ENCODE results near the gene MAOA.

MAOA gene

GRCh38 chrX:43744284-43744683, 88.2 kb downstream of the MAOA start:
- Histone ChIP-seq H2AFZ (ENCODE audit: low read length) (no peak overlapping the region), H3K36me3 (replicated peaks; ENCODE audit: insufficient read depth, low read length) (no peaks in the 10 kb centered on the region), H3K9me3 (replicated peaks; ENCODE audit: insufficient read depth, low read length) (no peaks in the 10 kb centered on the region), H3K27ac (ENCODE audit: low read length) (no peak overlapping the region), H3K79me2 (ENCODE audit: low read length) (no peaks in the 10 kb centered on the region), H3K9ac (ENCODE audit: low read length) (no peak overlapping the region), H4K20me1 (ENCODE audit: insufficient read depth, low read length) (no peaks in the 10 kb centered on the region), H3F3A (ENCODE audit: insufficient read depth, low read length) (no peaks in the 10 kb centered on the region), H3K4me1 (ENCODE audit: low read length) (no peaks in the 10 kb centered on the region), H3K4me3 (ENCODE audit: low read length) (no peak overlapping the region), H3K9me2 (replicated peaks; ENCODE audit: insufficient read depth, low read length) (no peaks in the 10 kb centered on the region), H3K4me2 (ENCODE audit: low read depth, low read length) (no peak overlapping the region), H3K27me3 (replicated peaks; ENCODE audit: insufficient read depth, low read length) (no peaks in the 10 kb centered on the region)
- DNase-seq = no peak
- TF ChIP-seq CTCF (IDR thresholded peaks at IDR 0.05; ENCODE audit: low read length) = no peak
- no peak for TF ChIP-seq EZH2 (optimal IDR thresholded peaks at IDR 0.05; ENCODE audit: low read depth, low read length)
- no peak for TF ChIP-seq EZH2phosphoT487 (IDR thresholded peaks at IDR 0.05; ENCODE audit: low read length)

- H3K9me3 ChIP-seq (replicated peaks; ENCODE audit: insufficient read depth, low read length) = no peaks in the 10 kb centered on the region
- H2AFZ ChIP-seq (ENCODE audit: low read length) = no peak overlapping the region
- H3K27me3 ChIP-seq (replicated peaks; ENCODE audit: insufficient read depth, low read length) = no peaks in the 10 kb centered on the region
- no peaks in the 10 kb centered on the region for H3K9me2 ChIP-seq (replicated peaks; ENCODE audit: insufficient read depth, low read length)
- H3K27ac ChIP-seq (ENCODE audit: low read length) = no peak overlapping the region
- TF ChIP-seq EZH2 (optimal IDR thresholded peaks at IDR 0.05; ENCODE audit: low read depth, low read length) (no peak), CTCF (IDR thresholded peaks at IDR 0.05; ENCODE audit: low read length) (no peak), EZH2phosphoT487 (IDR thresholded peaks at IDR 0.05; ENCODE audit: low read length) (no peak)
- no peak for DNase-seq
- no peaks in the 10 kb centered on the region for H3K79me2 ChIP-seq (ENCODE audit: low read length)
- no peaks in the 10 kb centered on the region for H4K20me1 ChIP-seq (ENCODE audit: insufficient read depth, low read length)
- 0 out of 2 replicates have a peak, but pooled peaks cover 3% of the 10 kb centered on the region for H3K4me1 ChIP-seq (ENCODE audit: low read length)
- H3F3A ChIP-seq (ENCODE audit: insufficient read depth, low read length) = no peaks in the 10 kb centered on the region
- no peak overlapping the region for H3K9ac ChIP-seq (ENCODE audit: low read length)
- H3K36me3 ChIP-seq (replicated peaks; ENCODE audit: insufficient read depth, low read length) = no peaks in the 10 kb centered on the region
- no peak overlapping the region for H3K4me3 ChIP-seq (ENCODE audit: low read length)
- no peak overlapping the region for H3K4me2 ChIP-seq (ENCODE audit: low read depth, low read length)
These were observed 90.0 kb downstream of the MAOA start for GRCh38 chrX:43745938-43746721.

- TF ChIP-seq EZH2phosphoT487 (IDR thresholded peaks at IDR 0.05; ENCODE audit: low read length) (no peak), CTCF (IDR thresholded peaks at IDR 0.05; ENCODE audit: low read length) (no peak), EZH2 (optimal IDR thresholded peaks at IDR 0.05; ENCODE audit: low read depth, low read length) (no peak)
These were observed 91.4 kb downstream of the MAOA start for GRCh38 chrX:43747476-43747875.

More at GRCh38 chrX:43747476-43747875, 91.4 kb downstream of the MAOA start:
- no peak overlapping the region for H3K4me3 ChIP-seq (ENCODE audit: low read length)
- H3K9me3 ChIP-seq (replicated peaks; ENCODE audit: insufficient read depth, low read length) = no peaks in the 10 kb centered on the region
- no peaks in the 10 kb centered on the region for H3F3A ChIP-seq (ENCODE audit: insufficient read depth, low read length)
- H3K27ac ChIP-seq (ENCODE audit: low read length) = no peak overlapping the region
- DNase-seq = no peak
- H3K4me2 ChIP-seq (ENCODE audit: low read depth, low read length) = no peak overlapping the region
- no peak overlapping the region for H3K9ac ChIP-seq (ENCODE audit: low read length)
- H4K20me1 ChIP-seq (ENCODE audit: insufficient read depth, low read length) = no peaks in the 10 kb centered on the region
- H3K79me2 ChIP-seq (ENCODE audit: low read length) = no peaks in the 10 kb centered on the region
- 0 out of 2 replicates have a peak, but pooled peaks cover 3% of the 10 kb centered on the region for H3K4me1 ChIP-seq (ENCODE audit: low read length)
- H3K9me2 ChIP-seq (replicated peaks; ENCODE audit: insufficient read depth, low read length) = no peaks in the 10 kb centered on the region
- H3K36me3 ChIP-seq (replicated peaks; ENCODE audit: insufficient read depth, low read length) = no peaks in the 10 kb centered on the region
- no peak overlapping the region for H2AFZ ChIP-seq (ENCODE audit: low read length)
- no peaks in the 10 kb centered on the region for H3K27me3 ChIP-seq (replicated peaks; ENCODE audit: insufficient read depth, low read length)

Measured in MM.1S (cell line).